KOPT-K1 (cell line): ENCODE results near the gene RANBP17.

Experiments
- H3K27ac ChIP-seq: fragments of 200-600 bp; sonication (generic); 2 replicates; pipeline ENCODE4 v1.5.1; 2016; ENCODE audit warnings: antibody characterized with exemption, mild to moderate bottlenecking, low read depth, low read length; ENCODE audit not compliant: poor library complexity, severe bottlenecking
- H3K36me3 ChIP-seq: fragments of 200-600 bp; sonication (generic); 2 replicates; pipeline ENCODE4 v1.5.1; 2017; ENCODE audit warnings: antibody characterized with exemption, mild to moderate bottlenecking, low read length, moderate library complexity; ENCODE audit not compliant: insufficient read depth
- H3K9me3 ChIP-seq: fragments of 200-600 bp; sonication (generic); 2 replicates; pipeline ENCODE4 v1.5.1; 2017; ENCODE audit warnings: antibody characterized with exemption, low read length, mild to moderate bottlenecking; ENCODE audit not compliant: insufficient read depth, poor library complexity, severe bottlenecking

RANBP17 gene

GRCh38 chr5:171315386-171315891, 453.6 kb downstream of the RANBP17 start:
- Histone ChIP-seq H3K9me3 (peaks cover 19% of the 10 kb centered on the region), H3K27ac (no peak overlapping the region), H3K36me3 (no peaks in the 10 kb centered on the region)

GRCh38 chr5:171315925-171316257, 454.1 kb downstream of the RANBP17 start:
- Histone ChIP-seq H3K9me3 (peaks cover 19% of the 10 kb centered on the region), H3K27ac (no peak overlapping the region), H3K36me3 (no peaks in the 10 kb centered on the region)

- Histone ChIP-seq H3K27ac (no peak overlapping the region), H3K36me3 (no peaks in the 10 kb centered on the region), H3K9me3 (peaks cover 19% of the 10 kb centered on the region)
Measured at GRCh38 chr5:171316258-171317121, 454.7 kb downstream of the RANBP17 start.

GRCh38 chr5:171317230-171317629, 455.4 kb downstream of the RANBP17 start:
- Histone ChIP-seq H3K9me3 (peaks cover 19% of the 10 kb centered on the region), H3K36me3 (no peaks in the 10 kb centered on the region), H3K27ac (no peak overlapping the region)

GRCh38 chr5:171318026-171318425, 456.2 kb downstream of the RANBP17 start:
- Histone ChIP-seq H3K36me3 (no peaks in the 10 kb centered on the region), H3K9me3 (peaks cover 15% of the 10 kb centered on the region), H3K27ac (no peak overlapping the region)

GRCh38 chr5:171321447-171321846, 459.6 kb downstream of the RANBP17 start:
- H3K36me3 ChIP-seq, result no peaks in the 10 kb centered on the region
- no peaks in the 10 kb centered on the region for H3K9me3 ChIP-seq
- no peak overlapping the region for H3K27ac ChIP-seq

GRCh38 chr5:171322527-171322926, 460.7 kb downstream of the RANBP17 start:
- Histone ChIP-seq H3K27ac (no peak overlapping the region), H3K9me3 (no peaks in the 10 kb centered on the region), H3K36me3 (no peaks in the 10 kb centered on the region)

- no peak overlapping the region for H3K27ac ChIP-seq
- H3K36me3 ChIP-seq, result no peaks in the 10 kb centered on the region
- no peaks in the 10 kb centered on the region for H3K9me3 ChIP-seq
Measured at GRCh38 chr5:171323007-171323406, 461.2 kb downstream of the RANBP17 start.

GRCh38 chr5:171323806-171324632, 462.2 kb downstream of the RANBP17 start:
- no peaks in the 10 kb centered on the region for H3K36me3 ChIP-seq

GRCh38 chr5:171330021-171330420, 468.2 kb downstream of the RANBP17 start:
- no peaks in the 10 kb centered on the region for H3K9me3 ChIP-seq
- H3K27ac ChIP-seq, result no peak overlapping the region
- H3K36me3 ChIP-seq, result no peaks in the 10 kb centered on the region

More at GRCh38 chr5:171323806-171324632, 462.2 kb downstream of the RANBP17 start:
- no peaks in the 10 kb centered on the region for H3K9me3 ChIP-seq
- no peak overlapping the region for H3K27ac ChIP-seq

- Histone ChIP-seq H3K9me3 (no peaks in the 10 kb centered on the region), H3K27ac (no peak overlapping the region), H3K36me3 (no peaks in the 10 kb centered on the region)
Measured at GRCh38 chr5:171335616-171336015, 473.8 kb downstream of the RANBP17 start.

- Histone ChIP-seq H3K9me3 (no peaks in the 10 kb centered on the region), H3K27ac (no peak overlapping the region), H3K36me3 (no peaks in the 10 kb centered on the region)
Measured at GRCh38 chr5:171336521-171337209, 474.8 kb downstream of the RANBP17 start.

GRCh38 chr5:171337210-171337569, 475.4 kb downstream of the RANBP17 start:
- Histone ChIP-seq H3K27ac (no peak overlapping the region), H3K9me3 (no peaks in the 10 kb centered on the region), H3K36me3 (no peaks in the 10 kb centered on the region)

GRCh38 chr5:171340042-171340441, 478.2 kb downstream of the RANBP17 start:
- no peak overlapping the region for H3K27ac ChIP-seq
- no peaks in the 10 kb centered on the region for H3K9me3 ChIP-seq
- H3K36me3 ChIP-seq, result no peaks in the 10 kb centered on the region

- no peak overlapping the region for H3K27ac ChIP-seq
- H3K9me3 ChIP-seq, result no peaks in the 10 kb centered on the region
- no peaks in the 10 kb centered on the region for H3K36me3 ChIP-seq
Measured at GRCh38 chr5:171340491-171340890, 478.7 kb downstream of the RANBP17 start.
